Endothelial cell (in vitro differentiated cells): ENCODE results near the gene TADA2B. TPM values are rescaled to one million over a fixed set of nuclear protein-coding genes. Genes with fewer than 3 reads are reported as not detected.

Source experiments
- DNase-seq: peaks from one replicate; pipeline ENCODE4 v3.0.0; 2021; ENCODE audit warnings: low spot score
- H3K27ac Mint-ChIP-seq: one replicate; pipeline ENCODE4 v1.8.0; 2021; ENCODE audit warnings: mixed read lengths, inconsistent platforms; ENCODE audit not compliant: unreplicated experiment
- H3K27me3 Mint-ChIP-seq: one replicate; pipeline ENCODE4 v1.8.0; 2021; ENCODE audit warnings: mild to moderate bottlenecking, moderate library complexity, mixed read lengths, inconsistent platforms; ENCODE audit not compliant: unreplicated experiment
- H3K36me3 Mint-ChIP-seq: one replicate; pipeline ENCODE4 v1.8.0; 2021; ENCODE audit warnings: mild to moderate bottlenecking, low read depth, mixed read lengths, inconsistent platforms; ENCODE audit not compliant: unreplicated experiment
- H3K4me1 Mint-ChIP-seq: one replicate; pipeline ENCODE4 v1.8.0; 2021; ENCODE audit warnings: mild to moderate bottlenecking, mixed read lengths, inconsistent platforms; ENCODE audit not compliant: unreplicated experiment
- H3K4me3 Mint-ChIP-seq: one replicate; pipeline ENCODE4 v1.8.0; 2021; ENCODE audit warnings: mild to moderate bottlenecking, mixed read lengths, inconsistent platforms; ENCODE audit not compliant: unreplicated experiment
- H3K9me3 Mint-ChIP-seq: one replicate; pipeline ENCODE4 v1.8.0; 2021; ENCODE audit warnings: mixed read lengths, inconsistent platforms; ENCODE audit not compliant: unreplicated experiment
- CTCF ChIP-seq: fragments of 200-600 bp; sonication (generic); IDR thresholded peaks from one replicate; pipeline ENCODE4 v1.5.0; 2021; ENCODE audit warnings: antibody characterized with exemption; ENCODE audit not compliant: unreplicated experiment
- total RNA-seq: library from RNA; stranded (reverse); fragmentation: NEBNext Ultra II Directional; extraction: Animal tissue kit (Norgen Biotek cat#: 25700); gene quantifications from one replicate; pipeline ENCODE4 v1.2.1, GENCODE V29; 2021; ENCODE audit not compliant: unreplicated experiment

TADA2B gene
- total RNA-seq, 1 donor from 2014 or later: 20.2 TPM

GRCh38 chr4:7021355-7021754 is 21.8 kb upstream of the TADA2B start:
- H3K4me1 Mint-ChIP-seq: peaks cover 15% of the 10 kb centered on the region
- peaks cover 30% of the 10 kb centered on the region for H3K36me3 Mint-ChIP-seq
- H3K9me3 Mint-ChIP-seq: no peaks in the 10 kb centered on the region

GRCh38 chr4:7021930-7022664 is 21.1 kb upstream of the TADA2B start:
- H3K36me3 Mint-ChIP-seq: peaks cover 34% of the 10 kb centered on the region
- peak overlapping the region; percentile 43 for H3K4me3 Mint-ChIP-seq

More at GRCh38 chr4:7021355-7021754, 21.8 kb upstream of the TADA2B start:
- no peak for TF ChIP-seq CTCF
- Mint-ChIP-seq H3K27ac (no peak overlapping the region), H3K4me3 (no peak overlapping the region), H3K27me3 (peaks cover 8% of the 10 kb centered on the region)
- no peak for DNase-seq

GRCh38 chr4:7023486-7023885 is 19.7 kb upstream of the TADA2B start:
- Mint-ChIP-seq H3K36me3 (peaks cover 29% of the 10 kb centered on the region), H3K27me3 (peaks cover 10% of the 10 kb centered on the region), H3K4me1 (peaks cover 16% of the 10 kb centered on the region), H3K9me3 (no peaks in the 10 kb centered on the region), H3K27ac (no peak overlapping the region), H3K4me3 (no peak overlapping the region)
- TF ChIP-seq CTCF: no peak
- no peak for DNase-seq

More at GRCh38 chr4:7021930-7022664, 21.1 kb upstream of the TADA2B start:
- Mint-ChIP-seq H3K9me3 (no peaks in the 10 kb centered on the region), H3K4me1 (peaks cover 16% of the 10 kb centered on the region), H3K27me3 (peaks cover 8% of the 10 kb centered on the region), H3K27ac (peak overlapping the region; percentile 32)
- DNase-seq: no peak
- TF ChIP-seq CTCF: no peak

GRCh38 chr4:7023901-7024300 is 19.3 kb upstream of the TADA2B start:
- Mint-ChIP-seq H3K4me3 (no peak overlapping the region), H3K9me3 (no peaks in the 10 kb centered on the region), H3K4me1 (peaks cover 16% of the 10 kb centered on the region), H3K27me3 (peaks cover 10% of the 10 kb centered on the region), H3K36me3 (peaks cover 26% of the 10 kb centered on the region), H3K27ac (no peak overlapping the region)
- no peak for DNase-seq
- TF ChIP-seq CTCF: no peak

- no peak overlapping the region for H3K4me3 Mint-ChIP-seq
- peaks cover 16% of the 10 kb centered on the region for H3K4me1 Mint-ChIP-seq
- no peak for TF ChIP-seq CTCF
- peaks cover 10% of the 10 kb centered on the region for H3K27me3 Mint-ChIP-seq
- no peak for DNase-seq
- no peak overlapping the region for H3K27ac Mint-ChIP-seq
- peaks cover 31% of the 10 kb centered on the region for H3K36me3 Mint-ChIP-seq
- H3K9me3 Mint-ChIP-seq: no peaks in the 10 kb centered on the region
Observed at GRCh38 chr4:7024336-7024890, 18.8 kb upstream of the TADA2B start.
